ENCODE results near the gene NEK6.

The NEK6 gene

GRCh38 chr9:124388275-124389048 lies 130.7 kb downstream of the NEK6 start:
- DNase-seq, result no peak

GRCh38 chr9:124389146-124389939 lies 131.6 kb downstream of the NEK6 start:
- no peak for DNase-seq

GRCh38 chr9:124390794-124391658 lies 133.3 kb downstream of the NEK6 start:
- no peak for DNase-seq

GRCh38 chr9:124392254-124392870 lies 134.6 kb downstream of the NEK6 start:
- DNase-seq, result no peak

GRCh38 chr9:124392871-124393460 lies 135.2 kb downstream of the NEK6 start:
- peak; percentile 71 for DNase-seq

GRCh38 chr9:124394167-124394566 lies 136.4 kb downstream of the NEK6 start:
- no peak for DNase-seq

- no peak for DNase-seq
Observed at GRCh38 chr9:124394596-124394995, 136.8 kb downstream of the NEK6 start.

- no peak for DNase-seq
Observed at GRCh38 chr9:124395826-124396225, 138.1 kb downstream of the NEK6 start.

GRCh38 chr9:124398191-124398935 lies 140.6 kb downstream of the NEK6 start:
- DNase-seq, result no peak

GRCh38 chr9:124399323-124399967 lies 141.7 kb downstream of the NEK6 start:
- DNase-seq, result no peak

GRCh38 chr9:124399968-124400940 lies 142.5 kb downstream of the NEK6 start:
- no peak for DNase-seq

All from kidney glomerular epithelial cell (primary cell).